CD4-positive, alpha-beta T cell treated with Interleukin-21 for 1 hour (primary cell): ENCODE data around the gene KIAA1191.
"Not testable (repeated sequence)": the region's sequence is repeated elsewhere in the genome, so short reads cannot be mapped to it uniquely, and the experiment has no call there.

Source experiments
- DNase-seq: peaks from one replicate; pipeline ENCODE4 v3.0.0-alpha.2; 2020

The KIAA1191 gene

GRCh38 chr5:176361437-176362232 lies at the start of gene KIAA1191:
KIAA1191 (minus strand) TSS chr5:176361764; CDS start chr5:176359508, 2,256 bp downstream.
- DNase-seq: peak; percentile 97

- DNase-seq: no peak
Measured at GRCh38 chr5:176410486-176411180, 49.1 kb upstream of the KIAA1191 start.

GRCh38 chr5:176409765-176410164 lies 48.2 kb upstream of the KIAA1191 start:
- DNase-seq: no peak

- DNase-seq: no peak
Measured at GRCh38 chr5:176408590-176408989, 47.0 kb upstream of the KIAA1191 start.

GRCh38 chr5:176408252-176408573 lies 46.6 kb upstream of the KIAA1191 start:
- not testable (repeated sequence) for DNase-seq

- DNase-seq: no peak
Measured at GRCh38 chr5:176407456-176408251, 46.1 kb upstream of the KIAA1191 start.

- no peak for DNase-seq
Measured at GRCh38 chr5:176406436-176407052, 45.0 kb upstream of the KIAA1191 start.

- DNase-seq: no peak
Measured at GRCh38 chr5:176405656-176406435, 44.3 kb upstream of the KIAA1191 start.

- DNase-seq: no peak
Measured at GRCh38 chr5:176401281-176402205, 40.0 kb upstream of the KIAA1191 start.

GRCh38 chr5:176400382-176401156 lies 39.0 kb upstream of the KIAA1191 start:
- no peak for DNase-seq

GRCh38 chr5:176397736-176398420 lies 36.3 kb upstream of the KIAA1191 start:
- DNase-seq: no peak

- DNase-seq: no peak
Measured at GRCh38 chr5:176396330-176396729, 34.8 kb upstream of the KIAA1191 start.

- no peak for DNase-seq
Measured at GRCh38 chr5:176394881-176395675, 33.5 kb upstream of the KIAA1191 start.

- DNase-seq: no peak
Measured at GRCh38 chr5:176394096-176394495, 32.5 kb upstream of the KIAA1191 start.

- DNase-seq: no peak
Measured at GRCh38 chr5:176392526-176392925, 31.0 kb upstream of the KIAA1191 start.

- DNase-seq: no peak
Measured at GRCh38 chr5:176391999-176392398, 30.4 kb upstream of the KIAA1191 start.

GRCh38 chr5:176391479-176391878 lies 29.9 kb upstream of the KIAA1191 start:
- no peak for DNase-seq
